ENCODE measurements around the gene NELFB. TPM values are rescaled to one million over a fixed set of nuclear protein-coding genes. Genes with fewer than 3 reads are reported as not detected.

Gene NELFB
- total RNA-seq, 1 experiment from 2014 or later = 47.3 TPM

DNA sequence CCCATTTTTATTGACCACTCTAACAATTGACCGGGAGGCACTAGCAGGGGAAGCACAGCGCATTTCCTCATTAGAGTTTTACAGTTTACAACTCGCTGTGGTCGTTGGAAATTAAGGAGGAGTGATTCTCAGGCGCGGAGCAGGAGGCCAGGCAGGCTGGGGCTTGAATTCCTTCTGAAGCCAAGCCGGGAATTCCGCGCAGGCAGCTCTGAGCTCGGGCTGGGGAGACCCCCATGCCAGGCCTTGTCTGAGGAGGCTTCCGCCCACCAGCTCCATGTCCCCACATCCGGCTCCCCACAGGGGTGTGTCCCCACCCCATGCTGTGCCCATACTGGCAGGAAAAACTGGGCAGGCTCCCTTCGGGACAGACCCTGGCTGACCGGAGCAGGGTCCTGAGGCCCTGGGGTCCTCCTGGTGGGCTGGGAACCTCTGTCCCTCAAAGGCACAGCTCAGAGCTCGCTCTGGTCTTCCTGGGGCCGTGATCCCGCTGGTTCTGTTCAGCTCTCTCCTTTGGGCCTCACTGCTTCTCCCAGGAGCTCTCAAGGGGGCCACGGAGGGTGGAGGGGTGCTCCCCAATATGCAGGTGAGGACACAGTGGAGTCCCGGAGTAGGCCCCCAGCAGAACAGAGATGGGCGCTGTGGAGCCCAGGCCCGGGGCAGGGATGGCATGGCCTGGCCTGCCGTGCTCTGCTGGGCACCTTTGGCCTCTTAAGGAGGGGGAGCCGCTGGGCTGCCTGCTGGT lies 48.2 kb downstream of the NELFB start:
- DNase-seq (ENCODE audit: low read depth, low spot score) = no peak
- in situ Hi-C loops (cut with HindIII; ENCODE audit: low pct_unique_long_range_greater_than_20kb, low sequenced_read_pairs) = no loop called here

DNA sequence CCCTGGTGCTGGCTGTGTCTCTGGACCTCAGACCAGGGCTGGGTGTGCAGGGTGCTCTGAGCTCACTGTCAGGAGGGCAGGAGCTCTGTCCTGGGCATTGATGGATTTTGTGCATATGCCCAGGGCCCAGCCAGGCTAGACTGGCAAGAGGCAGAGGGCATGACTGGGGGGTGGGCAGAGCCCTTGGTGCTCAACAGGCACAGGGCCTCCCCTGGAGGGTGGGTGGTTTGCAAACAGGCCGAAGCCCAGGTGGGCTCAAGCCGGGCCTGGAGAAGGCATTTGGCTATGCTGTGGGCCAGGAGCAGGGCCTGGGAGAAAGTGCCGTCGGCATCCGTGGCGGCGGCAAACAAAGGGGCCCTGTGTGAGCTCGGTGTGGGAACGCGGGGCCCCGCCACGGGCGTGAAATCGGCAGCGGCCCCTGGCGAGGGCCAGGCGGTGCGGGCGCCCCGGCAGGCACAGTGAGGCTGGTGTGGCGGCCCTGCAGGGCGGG lies 48.8 kb downstream of the NELFB start:
- DNase-seq (ENCODE audit: low read depth, low spot score) = no peak
- in situ Hi-C loops (cut with HindIII; ENCODE audit: low pct_unique_long_range_greater_than_20kb, low sequenced_read_pairs) = no loop called here

- no peak for DNase-seq (ENCODE audit: low read depth, low spot score)
- in situ Hi-C loops (cut with HindIII; ENCODE audit: low pct_unique_long_range_greater_than_20kb, low sequenced_read_pairs) = no loop called here
Observed at GRCh38 chr9:137304383-137305059, 49.4 kb downstream of the NELFB start.

- in situ Hi-C loops (cut with HindIII; ENCODE audit: low pct_unique_long_range_greater_than_20kb, low sequenced_read_pairs) = no loop called here
- DNase-seq (ENCODE audit: low read depth, low spot score) = no peak
Observed at GRCh38 chr9:137305060-137305797, 50.1 kb downstream of the NELFB start.

DNA sequence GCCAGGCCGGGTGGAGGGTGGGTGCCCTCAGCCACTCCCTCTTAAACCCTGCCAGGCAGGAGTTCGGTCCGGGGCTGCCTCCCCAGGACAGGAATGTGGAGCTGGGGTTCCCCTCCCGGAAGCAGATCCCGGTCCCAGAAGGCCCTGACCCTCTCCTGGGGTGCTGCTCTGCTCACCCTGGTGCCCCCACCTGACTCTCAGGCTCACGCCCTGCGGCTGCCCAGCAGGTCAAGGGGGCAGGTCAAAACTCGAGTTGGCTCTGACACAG lies 50.6 kb downstream of the NELFB start:
- in situ Hi-C loops (cut with HindIII; ENCODE audit: low pct_unique_long_range_greater_than_20kb, low sequenced_read_pairs) = no loop called here
- no peak for DNase-seq (ENCODE audit: low read depth, low spot score)

DNA sequence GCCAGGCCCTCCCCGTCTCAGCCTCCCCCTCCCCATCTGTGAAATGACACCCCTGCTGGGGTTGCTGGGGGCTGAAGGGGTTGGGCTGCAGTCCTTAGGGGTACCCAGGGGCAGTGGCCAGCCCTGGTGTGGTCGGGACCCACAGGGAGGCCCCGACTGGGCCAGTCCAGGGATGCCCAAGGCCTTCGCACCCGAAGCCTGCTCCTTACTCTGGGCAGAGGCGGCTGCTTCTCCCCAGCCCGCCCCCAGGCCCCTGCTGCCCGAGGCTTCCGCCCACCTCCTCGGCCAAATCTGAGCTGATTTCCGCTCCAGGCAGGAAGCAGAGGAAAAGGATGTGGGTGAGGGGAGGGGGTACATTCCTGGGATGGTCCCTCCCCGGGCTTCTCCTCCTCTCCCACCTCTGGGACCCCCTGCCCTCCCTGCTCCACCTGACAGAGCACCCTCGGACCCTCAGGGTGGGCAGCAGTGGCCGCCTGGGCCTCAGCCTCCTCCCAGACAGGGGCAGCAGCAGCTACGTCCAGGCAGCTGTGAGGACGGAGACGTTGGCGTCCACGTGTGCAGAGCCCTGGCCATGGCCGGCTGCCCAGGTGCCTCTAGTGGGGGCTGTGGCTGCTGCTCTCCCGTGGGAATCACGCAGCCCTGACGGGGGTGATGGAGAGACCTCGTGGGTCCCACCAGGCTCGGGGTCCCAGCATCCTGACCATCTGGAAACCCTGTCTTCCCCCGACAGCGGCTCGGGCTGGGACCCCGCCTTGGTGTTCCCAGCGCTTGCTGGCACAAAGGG lies 51.1 kb downstream of the NELFB start:
- in situ Hi-C loops (cut with HindIII; ENCODE audit: low pct_unique_long_range_greater_than_20kb, low sequenced_read_pairs) = no loop called here
- no peak for DNase-seq (ENCODE audit: low read depth, low spot score)

GRCh38 chr9:137306850-137307254 lies 51.7 kb downstream of the NELFB start:
- in situ Hi-C loops (cut with HindIII; ENCODE audit: low pct_unique_long_range_greater_than_20kb, low sequenced_read_pairs) = no loop called here

GRCh38 chr9:137307255-137308056 lies 52.3 kb downstream of the NELFB start:
- in situ Hi-C loops (cut with HindIII; ENCODE audit: low pct_unique_long_range_greater_than_20kb, low sequenced_read_pairs) = no loop called here
- no peak for DNase-seq (ENCODE audit: low read depth, low spot score)

More at GRCh38 chr9:137306850-137307254, 51.7 kb downstream of the NELFB start:
- DNase-seq (ENCODE audit: low read depth, low spot score) = no peak

- DNase-seq (ENCODE audit: low read depth, low spot score) = no peak
- in situ Hi-C loops (cut with HindIII; ENCODE audit: low pct_unique_long_range_greater_than_20kb, low sequenced_read_pairs) = no loop called here
Observed at GRCh38 chr9:137308057-137308619, 53.0 kb downstream of the NELFB start.

DNA sequence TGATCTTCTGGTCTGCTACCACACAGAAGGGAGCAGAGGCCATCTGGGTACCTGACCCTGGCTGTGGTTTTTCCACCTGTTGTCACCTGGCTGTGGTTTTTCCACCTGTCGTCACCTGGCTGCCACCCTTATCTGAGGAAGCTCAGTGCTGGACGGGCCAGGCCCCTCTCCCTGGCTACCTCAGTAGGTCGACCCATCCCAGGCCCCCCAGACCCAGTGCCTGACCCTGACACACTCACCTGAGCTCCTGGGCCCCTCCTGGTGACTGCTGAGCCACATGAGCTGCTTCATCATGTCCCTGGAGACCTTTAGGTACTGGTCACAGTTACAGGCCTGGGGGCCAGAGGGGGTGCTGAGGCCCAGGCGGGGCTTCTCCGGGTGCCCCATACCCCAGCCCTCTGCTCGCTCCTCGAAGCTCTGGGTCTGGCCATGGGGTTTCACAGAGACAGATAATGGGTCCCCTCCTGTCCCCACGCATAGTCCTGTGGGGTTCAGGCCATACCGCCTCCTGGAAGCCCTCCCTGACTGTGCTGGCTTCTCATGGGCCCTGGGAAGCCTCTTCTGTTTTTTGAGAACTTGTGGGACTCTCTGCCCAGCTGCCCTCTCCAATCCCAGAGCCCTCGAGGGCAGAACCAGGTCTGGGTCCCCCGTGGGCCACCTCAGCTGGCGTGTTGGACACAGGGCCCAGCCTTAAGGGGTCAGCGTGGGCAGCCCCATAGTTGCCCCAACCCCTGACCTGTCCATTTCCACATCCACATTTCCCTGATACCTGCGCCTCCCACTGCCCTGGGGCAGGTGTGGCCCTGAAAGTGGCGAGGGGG lies 54.5 kb downstream of the NELFB start:
- in situ Hi-C loops (cut with HindIII; ENCODE audit: low pct_unique_long_range_greater_than_20kb, low sequenced_read_pairs) = no loop called here
- no peak for DNase-seq (ENCODE audit: low read depth, low spot score)

GRCh38 chr9:137310189-137311052 lies 55.3 kb downstream of the NELFB start:
- no peak for DNase-seq (ENCODE audit: low read depth, low spot score)
- in situ Hi-C loops (cut with HindIII; ENCODE audit: low pct_unique_long_range_greater_than_20kb, low sequenced_read_pairs) = no loop called here

- DNase-seq (ENCODE audit: low read depth, low spot score) = no peak
- in situ Hi-C loops (cut with HindIII; ENCODE audit: low pct_unique_long_range_greater_than_20kb, low sequenced_read_pairs) = no loop called here
Observed at GRCh38 chr9:137311171-137311985, 56.3 kb downstream of the NELFB start.

DNA sequence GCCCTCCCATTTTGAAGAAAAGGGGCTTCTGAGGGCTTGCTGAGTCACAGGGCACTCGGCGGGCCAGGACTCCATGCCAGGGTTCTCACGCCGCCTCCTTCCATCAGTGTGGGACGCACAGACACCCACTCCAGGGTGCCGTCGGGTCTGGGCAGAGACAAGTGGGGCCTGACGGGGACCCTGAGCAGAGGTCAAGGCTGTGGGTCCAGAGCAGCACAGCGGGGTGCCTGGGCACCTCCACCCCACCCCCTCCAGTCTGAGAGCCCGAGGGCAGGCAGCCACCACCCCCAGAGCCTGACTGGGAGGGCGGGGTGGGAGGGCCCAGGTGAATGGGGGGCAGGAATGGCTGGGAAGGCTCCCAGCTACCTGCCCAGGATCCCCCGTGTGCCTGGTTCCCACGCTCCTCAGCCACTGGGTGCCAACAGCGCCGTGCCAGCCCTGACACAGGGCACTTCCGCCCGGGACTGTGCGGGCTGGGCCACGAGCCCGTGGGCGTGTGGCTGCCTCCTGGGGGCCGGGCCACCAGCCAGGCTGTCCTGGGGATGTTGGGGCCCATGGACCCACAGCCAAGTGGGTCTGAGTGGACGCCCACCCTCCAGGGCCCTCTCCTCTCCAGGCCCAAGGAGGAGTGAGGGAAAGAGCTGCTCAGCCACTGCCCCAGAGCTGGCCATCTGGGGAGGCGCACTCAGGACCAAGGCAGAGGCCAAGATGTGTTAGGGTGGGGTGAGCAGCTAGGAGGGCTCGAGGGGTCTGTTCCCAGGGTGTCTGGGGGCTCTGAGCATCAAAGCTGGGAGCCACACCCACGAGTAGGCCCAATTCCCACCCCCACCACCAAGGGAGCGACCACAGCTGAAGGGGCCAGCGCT lies 57.1 kb downstream of the NELFB start:
- in situ Hi-C loops (cut with HindIII; ENCODE audit: low pct_unique_long_range_greater_than_20kb, low sequenced_read_pairs) = no loop called here

DNA sequence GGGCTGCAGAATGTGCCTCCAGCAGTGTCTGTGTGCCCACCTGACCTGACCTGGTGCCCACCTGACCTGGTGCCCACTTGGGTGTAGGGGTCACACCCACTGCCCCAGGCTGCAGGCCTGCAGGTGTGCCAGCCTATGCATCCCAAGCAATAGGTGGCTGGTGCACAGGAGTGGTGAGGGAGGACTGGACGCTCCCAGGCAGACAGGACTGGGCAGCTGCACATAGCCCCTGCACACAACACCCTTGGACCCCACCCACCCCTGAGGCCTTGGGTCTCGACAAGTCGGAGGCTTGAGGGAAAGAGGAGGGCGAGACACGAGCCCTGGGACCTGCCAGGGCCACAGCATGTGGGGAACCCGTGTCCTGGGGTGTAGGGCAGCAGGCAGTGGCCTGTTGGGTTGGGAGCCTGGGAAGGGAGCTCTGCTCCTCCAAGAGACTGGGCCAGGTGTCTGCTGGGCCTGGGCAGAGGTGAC lies 57.8 kb downstream of the NELFB start:
- in situ Hi-C loops (cut with HindIII; ENCODE audit: low pct_unique_long_range_greater_than_20kb, low sequenced_read_pairs) = no loop called here
- no peak for DNase-seq (ENCODE audit: low read depth, low spot score)

More for the DNA sequence above, 57.1 kb downstream of the NELFB start:
- DNase-seq (ENCODE audit: low read depth, low spot score) = no peak

All from SK-MEL-5 (cell line).